ENCODE results near the gene RRP7A.
"Not testable (repeated sequence)": the region's sequence is repeated elsewhere in the genome, so short reads cannot be mapped to it uniquely, and the experiment has no call there.

GRCh38 chr22:42535082-42535731, 15.6 kb upstream of the RRP7A start:
- not testable (repeated sequence) for TF ChIP-seq POLR2A (IDR thresholded peaks at IDR 0.05; ENCODE audit: low read length); GATA1 (IDR thresholded peaks at IDR 0.05; ENCODE audit: low read depth, low read length)

Data from erythroblast (primary cell).